Endothelial cell of umbilical vein (primary cell): ENCODE data around the gene OR56B4. TPM values are rescaled to one million over a fixed set of nuclear protein-coding genes. Genes with fewer than 3 reads are reported as not detected.

Experiments used
- BruUV-seq: library from RNA; stranded (reverse); fragments of 400-500 nt; replicated peaks from 2 replicates; lab custom pipeline; 2021; lab: Mats Ljungman, UMichigan
- CTCF ChIA-PET: fragments of 300-600, 350-600 bp; sonication (Branson Sonifier 250); formaldehyde crosslinking; loops from one replicate; lab custom pipeline; 2021; ENCODE audit warnings: antibody characterized with exemption, inconsistent platforms; lab: Charles Lee
- POLR2A ChIA-PET: fragments of 300-600, 350-600 bp; sonication (Branson Sonifier 250); formaldehyde crosslinking; loops from one replicate; lab custom pipeline; 2021; ENCODE audit warnings: antibody characterized with exemption, inconsistent platforms; lab: Charles Lee
- DNase-seq: peaks from one replicate; pipeline ENCODE4 v3.0.0-alpha.2; 2011; ENCODE audit warnings: low read depth, low spot score
- FAIRE-seq: peaks from 2 replicates; lab custom pipeline; 2011; peaks lifted over from hg19 to GRCh38; lab: Jason Lieb, UNC
- H2AFZ ChIP-seq: 2 replicates; pipeline ENCODE4 v1.6.0; 2012; ENCODE audit warnings: low read depth, low read length, control low read depth, inconsistent platforms
- H3K27ac ChIP-seq: 2 replicates; pipeline ENCODE4 v1.5.1; 2011; ENCODE audit warnings: low read depth, mild to moderate bottlenecking, control low read depth, low read length, moderate library complexity; ENCODE audit not compliant: insufficient read depth
- H3K27me3 ChIP-seq, 2 experiments: 2 replicates each; pipeline versions ENCODE4 v1.6.0 to v1.6.1; 2011; ENCODE audit warnings: low read length in 2 of 2, mixed read lengths in 1 of 2; ENCODE audit not compliant: control insufficient read depth in 2 of 2, insufficient read depth in 2 of 2
- H3K36me3 ChIP-seq, 2 experiments: 2 replicates in 1 of 2; 3 replicates in 1 of 2; pipeline ENCODE4 v1.5.1; 2011; ENCODE audit warnings: low read length in 2 of 2, mild to moderate bottlenecking in 1 of 2, moderate library complexity in 1 of 2; ENCODE audit not compliant: control insufficient read depth in 2 of 2, insufficient read depth in 2 of 2; ENCODE audit errors: extremely low read depth in 1 of 2
- H3K4me1 ChIP-seq: 3 replicates; pipeline ENCODE4 v1.5.1; 2011; ENCODE audit warnings: mild to moderate bottlenecking, low read length; ENCODE audit not compliant: control insufficient read depth, insufficient read depth; ENCODE audit errors: extremely low read depth
- H3K4me2 ChIP-seq: 2 replicates; pipeline ENCODE4 v1.6.1; 2011; ENCODE audit warnings: low read length, control low read depth, mixed read lengths; ENCODE audit not compliant: insufficient read depth
- H3K4me3 ChIP-seq, 3 experiments: fragments of 200-600 bp in 1 of 3; sonication (generic), shearing (Covaris generic) in 1 of 3; replicated peaks in 1 of 3; 2 replicates each; pipeline ENCODE4 v1.5.1; 2011 to 2016; ENCODE audit warnings: control low read depth in 3 of 3, low read length in 3 of 3, mild to moderate bottlenecking in 2 of 3, inconsistent platforms in 1 of 3, low read depth in 1 of 3, moderate library complexity in 1 of 3; ENCODE audit not compliant: insufficient read depth in 1 of 3
- H3K79me2 ChIP-seq: 2 replicates; pipeline ENCODE4 v1.6.0; 2012; ENCODE audit warnings: low read length, inconsistent platforms; ENCODE audit not compliant: control insufficient read depth, insufficient read depth
- H3K9ac ChIP-seq: replicated peaks from 2 replicates; pipeline ENCODE3; 2011; ENCODE audit warnings: low read length, control low read depth; ENCODE audit not compliant: insufficient read depth; ENCODE audit errors: extremely low read depth
- H3K9me1 ChIP-seq: replicated peaks from 3 replicates; pipeline ENCODE4 v1.6.0; 2011; ENCODE audit warnings: mild to moderate bottlenecking, low read length; ENCODE audit not compliant: control insufficient read depth, insufficient read depth; ENCODE audit errors: extremely low read depth
- H3K9me3 ChIP-seq: replicated peaks from 2 replicates; pipeline ENCODE4 v1.5.1; 2012; ENCODE audit warnings: low read length, inconsistent platforms; ENCODE audit not compliant: control insufficient read depth, insufficient read depth
- H4K20me1 ChIP-seq: replicated peaks from 2 replicates; pipeline ENCODE3; 2011; ENCODE audit warnings: mild to moderate bottlenecking, low read length; ENCODE audit not compliant: control insufficient read depth, insufficient read depth; ENCODE audit errors: extremely low read depth
- CTCF ChIP-seq, 2 donors: IDR thresholded peaks; 1 replicate in 1 of 2; 2 replicates in 1 of 2; pipeline ENCODE4 v1.5.1; 2011; ENCODE audit warnings: low read length in 2 of 2, mild to moderate bottlenecking in 2 of 2, moderate library complexity in 2 of 2, control low read depth in 1 of 2, inconsistent platforms in 1 of 2, low read depth in 1 of 2; ENCODE audit not compliant: insufficient read depth in 1 of 2; ENCODE audit errors: extremely low read depth in 1 of 2
- EZH2 ChIP-seq: IDR thresholded peaks from 2 replicates; pipeline ENCODE4 v1.6.1; 2012; ENCODE audit warnings: borderline replicate concordance, low read depth, mild to moderate bottlenecking, moderate library complexity, low read length, inconsistent platforms; ENCODE audit not compliant: severe bottlenecking
- FOS ChIP-seq: IDR thresholded peaks from 2 replicates; pipeline ENCODE4 v1.6.1; 2011; ENCODE audit warnings: mild to moderate bottlenecking, low read length, moderate library complexity, borderline replicate concordance; ENCODE audit not compliant: insufficient read depth
- GATA2 ChIP-seq: IDR thresholded peaks from 2 replicates; pipeline ENCODE4 v1.7.0; 2011; ENCODE audit warnings: low read depth, mild to moderate bottlenecking, moderate library complexity, mixed read lengths, low read length; ENCODE audit not compliant: insufficient read length, insufficient read depth
- JUN ChIP-seq: IDR thresholded peaks from 2 replicates; pipeline ENCODE4 v1.6.1; 2011; ENCODE audit warnings: borderline replicate concordance, low read depth; ENCODE audit not compliant: insufficient read length, insufficient read depth
- MAX ChIP-seq: IDR thresholded peaks from 2 replicates; pipeline ENCODE4 v1.6.1; 2011; ENCODE audit not compliant: insufficient read depth, insufficient read length
- MYC ChIP-seq: IDR thresholded peaks from one replicate; pipeline ENCODE4 v1.6.1; 2011; ENCODE audit warnings: mild to moderate bottlenecking, low read depth, low read length
- POLR2A ChIP-seq: IDR thresholded peaks from 2 replicates; pipeline ENCODE4 v1.6.1; 2012; ENCODE audit warnings: low read depth, mild to moderate bottlenecking, control low read depth, low read length
- POLR2AphosphoS5 ChIP-seq: IDR thresholded peaks from 2 replicates; pipeline ENCODE4 v1.6.1; 2012; ENCODE audit warnings: low read depth, mild to moderate bottlenecking, control low read depth, low read length, moderate library complexity; ENCODE audit not compliant: insufficient read depth
- dilution Hi-C: fragments of 300-500 bp; cut with MboI; formaldehyde crosslinking; loops from one replicate; pipeline ENCODE4 v1.15.0; 2019; ENCODE audit warnings: low sequenced_read_pairs; ENCODE audit not compliant: extremely low pct_ligation_motif_present
- intact Hi-C: fragments of 100-400 bp; cut with micrococcal nuclease; formaldehyde crosslinking; loops from one replicate; pipeline ENCODE4 v1.10.0; 2022
- polyA plus RNA-seq, 4 experiments: library from polyadenylated mRNA; depleted of rRNA in 3 of 4; stranded (reverse) in 3 of 4; unstranded in 1 of 4; fragments of >200 nt; gene quantifications; 2 replicates each; pipeline versions ENCODE4 v1.2.1 to v1.2.3, GENCODE V29; 2011 to 2012; ENCODE audit warnings: missing spikeins in 1 of 4
- total RNA-seq: library from RNA; stranded (reverse); gene quantifications from 2 replicates; pipeline ENCODE4 v1.2.3, GENCODE V29; 2021

Gene OR56B4
- total and polyA plus RNA-seq, 2 donors (not counting 3 experiments of a cell fraction or from before 2014, with no cell fraction given), result not detected

- H2AFZ ChIP-seq, result no peak overlapping the region
- H3K79me2 ChIP-seq, result no peaks in the 10 kb centered on the region
- H3K27me3 ChIP-seq, result peaks cover 0 to 2% of the 10 kb centered on the region in 2 experiments
- intact Hi-C loops (no loop called here), dilution Hi-C loops (no loop called here)
- H3K27ac ChIP-seq, result no peak overlapping the region
- FAIRE-seq, result no peak
- no peaks in the 10 kb centered on the region for H3K9me3 ChIP-seq
- H4K20me1 ChIP-seq, result no peaks in the 10 kb centered on the region
- H3K4me2 ChIP-seq, result no peak overlapping the region
- no peaks in the 10 kb centered on the region for H3K9me1 ChIP-seq
- H3K36me3 ChIP-seq, result no peaks in the 10 kb centered on the region
- H3K4me3 ChIP-seq, result no peak overlapping the region
- no peak overlapping the region for H3K9ac ChIP-seq
- POLR2A ChIA-PET, result no interaction called here
- BruUV-seq, result no TSS peak
- DNase-seq, result no peak
- CTCF ChIA-PET, result no interaction called here
- no peaks in the 10 kb centered on the region for H3K4me1 ChIP-seq
- TF ChIP-seq POLR2A (no peak), GATA2 (no peak), JUN (no peak), POLR2AphosphoS5 (no peak), MAX (no peak), FOS (no peak), MYC (no peak), CTCF (IDR thresholded peaks at IDR 0.05; ENCODE audit: extremely low read depth in 1 of 2, insufficient read depth in 1 of 2, low read depth in 1 of 2, low read length in 2 of 2) (no peak), EZH2 (no peak)
These were observed 24.4 kb upstream of the OR56B4 start for GRCh38 chr11:6083129-6083528.
